Loucy (cell line): ENCODE data around the gene DYNC2H1.

Source experiments
- H2AFZ ChIP-seq: fragments of 200-600 bp; sonication (generic); 2 replicates; pipeline ENCODE4 v1.6.0; 2016; ENCODE audit warnings: antibody characterized with exemption, mild to moderate bottlenecking, low read length, moderate library complexity
- H3F3A ChIP-seq: fragments of 200-600 bp; 2 replicates; pipeline ENCODE4 v1.6.0; 2016; ENCODE audit warnings: antibody characterized with exemption, low read depth, mild to moderate bottlenecking
- H3K27me3 ChIP-seq: fragments of 200-600 bp; sonication (generic); 2 replicates; pipeline ENCODE4 v1.6.1; 2014; ENCODE audit warnings: low read length, mild to moderate bottlenecking; ENCODE audit not compliant: insufficient read depth, poor library complexity, severe bottlenecking
- H3K36me3 ChIP-seq: fragments of 200-600 bp; sonication (generic); 2 replicates; pipeline ENCODE4 v1.6.1; 2016; ENCODE audit warnings: low read length; ENCODE audit not compliant: insufficient read depth
- H3K4me1 ChIP-seq: fragments of 200-600 bp; sonication (generic); 2 replicates; pipeline ENCODE4 v1.5.1; 2014; ENCODE audit warnings: low read length, mild to moderate bottlenecking; ENCODE audit not compliant: insufficient read depth, poor library complexity, severe bottlenecking
- H3K4me2 ChIP-seq: fragments of 200-600 bp; sonication (generic); 2 replicates; pipeline ENCODE4 v1.6.0; 2014; ENCODE audit warnings: antibody characterized with exemption, low read length, low read depth, mild to moderate bottlenecking; ENCODE audit not compliant: poor library complexity, severe bottlenecking
- H3K4me3 ChIP-seq: fragments of 200-600 bp; sonication (generic); 2 replicates; pipeline ENCODE4 v1.5.1; 2014; ENCODE audit warnings: low read length, mild to moderate bottlenecking, mixed read lengths; ENCODE audit not compliant: poor library complexity, severe bottlenecking
- H3K79me2 ChIP-seq: fragments of 200-600 bp; sonication (generic); 2 replicates; pipeline ENCODE4 v1.6.1; 2014; ENCODE audit warnings: low read length; ENCODE audit not compliant: insufficient read depth
- H3K9ac ChIP-seq: fragments of 200-600 bp; sonication (generic); 2 replicates; pipeline ENCODE4 v1.6.0; 2014; ENCODE audit warnings: mild to moderate bottlenecking, low read depth, low read length, moderate library complexity; ENCODE audit not compliant: poor library complexity, severe bottlenecking
- H3K9me2 ChIP-seq: fragments of 200-600 bp; sonication (generic); replicated peaks from 2 replicates; pipeline ENCODE4 v1.6.1; 2016; ENCODE audit warnings: low read depth, low read length, mixed read lengths
- H3K9me3 ChIP-seq: fragments of 200-600 bp; sonication (generic); 2 replicates; pipeline ENCODE4 v1.6.1; 2014; ENCODE audit warnings: mild to moderate bottlenecking, antibody characterized with exemption, low read length, low read depth; ENCODE audit not compliant: insufficient read depth
- H4K20me1 ChIP-seq: fragments of 200-600 bp; sonication (generic); 2 replicates; pipeline ENCODE4 v1.6.0; 2014; ENCODE audit warnings: antibody characterized with exemption, low read length, mild to moderate bottlenecking; ENCODE audit not compliant: insufficient read depth, poor library complexity, severe bottlenecking
- CTCF ChIP-seq: fragments of 200-600 bp; sonication (generic); conservative IDR thresholded peaks from 2 replicates; pipeline ENCODE4 v1.5.1; 2014; ENCODE audit warnings: mild to moderate bottlenecking, antibody characterized with exemption, low read length
- EZH2phosphoT487 ChIP-seq: fragments of 200-600 bp; IDR thresholded peaks from 2 replicates; pipeline ENCODE4 v1.6.1; 2018; ENCODE audit warnings: antibody characterized with exemption, mild to moderate bottlenecking, moderate library complexity, borderline replicate concordance

The DYNC2H1 gene

GRCh38 chr11:103279821-103280220 lies 170.6 kb downstream of the DYNC2H1 start:
- Histone ChIP-seq H3K27me3 (no peaks in the 10 kb centered on the region), H3K4me3 (no peak overlapping the region), H3K9ac (no peak overlapping the region), H3F3A (no peaks in the 10 kb centered on the region), H3K4me2 (no peak overlapping the region), H4K20me1 (no peaks in the 10 kb centered on the region), H3K79me2 (no peaks in the 10 kb centered on the region), H3K4me1 (no peaks in the 10 kb centered on the region), H2AFZ (no peak overlapping the region), H3K36me3 (no peaks in the 10 kb centered on the region), H3K9me3 (no peaks in the 10 kb centered on the region), H3K9me2 (no peaks in the 10 kb centered on the region)
- TF ChIP-seq EZH2phosphoT487 (no peak), CTCF (no peak)

- no peak overlapping the region for H3K4me3 ChIP-seq
- no peak overlapping the region for H3K4me2 ChIP-seq
- no peaks in the 10 kb centered on the region for H3K9me3 ChIP-seq
- no peaks in the 10 kb centered on the region for H3K79me2 ChIP-seq
- H3K27me3 ChIP-seq, result no peaks in the 10 kb centered on the region
- H2AFZ ChIP-seq, result no peak overlapping the region
- H3K4me1 ChIP-seq, result no peaks in the 10 kb centered on the region
- TF ChIP-seq EZH2phosphoT487 (no peak), CTCF (no peak)
- no peaks in the 10 kb centered on the region for H4K20me1 ChIP-seq
- no peak overlapping the region for H3K9ac ChIP-seq
- H3K36me3 ChIP-seq, result no peaks in the 10 kb centered on the region
- H3F3A ChIP-seq, result no peaks in the 10 kb centered on the region
- no peaks in the 10 kb centered on the region for H3K9me2 ChIP-seq
These were observed 172.1 kb downstream of the DYNC2H1 start for GRCh38 chr11:103281301-103281700.

GRCh38 chr11:103284260-103284659 lies 175.0 kb downstream of the DYNC2H1 start:
- Histone ChIP-seq H3K79me2 (no peaks in the 10 kb centered on the region), H3F3A (no peaks in the 10 kb centered on the region)

More at GRCh38 chr11:103284260-103284659, 175.0 kb downstream of the DYNC2H1 start:
- Histone ChIP-seq H3K4me2 (no peak overlapping the region), H3K9me3 (no peaks in the 10 kb centered on the region), H3K27me3 (no peaks in the 10 kb centered on the region), H2AFZ (no peak overlapping the region), H3K9me2 (no peaks in the 10 kb centered on the region), H3K9ac (no peak overlapping the region), H3K4me1 (no peaks in the 10 kb centered on the region), H3K4me3 (no peak overlapping the region), H4K20me1 (no peaks in the 10 kb centered on the region), H3K36me3 (no peaks in the 10 kb centered on the region)
- TF ChIP-seq EZH2phosphoT487 (no peak), CTCF (no peak)
